Measurements from ENCODE around the gene TRIO.
A peak's percentile ranks its signal among the peaks of the same experiment; 100 is the strongest.

TRIO gene

GRCh38 chr5:14438195-14438606, 295.1 kb downstream of the TRIO start:
- no peak for DNase-seq (ENCODE audit: low read depth)

DNA sequence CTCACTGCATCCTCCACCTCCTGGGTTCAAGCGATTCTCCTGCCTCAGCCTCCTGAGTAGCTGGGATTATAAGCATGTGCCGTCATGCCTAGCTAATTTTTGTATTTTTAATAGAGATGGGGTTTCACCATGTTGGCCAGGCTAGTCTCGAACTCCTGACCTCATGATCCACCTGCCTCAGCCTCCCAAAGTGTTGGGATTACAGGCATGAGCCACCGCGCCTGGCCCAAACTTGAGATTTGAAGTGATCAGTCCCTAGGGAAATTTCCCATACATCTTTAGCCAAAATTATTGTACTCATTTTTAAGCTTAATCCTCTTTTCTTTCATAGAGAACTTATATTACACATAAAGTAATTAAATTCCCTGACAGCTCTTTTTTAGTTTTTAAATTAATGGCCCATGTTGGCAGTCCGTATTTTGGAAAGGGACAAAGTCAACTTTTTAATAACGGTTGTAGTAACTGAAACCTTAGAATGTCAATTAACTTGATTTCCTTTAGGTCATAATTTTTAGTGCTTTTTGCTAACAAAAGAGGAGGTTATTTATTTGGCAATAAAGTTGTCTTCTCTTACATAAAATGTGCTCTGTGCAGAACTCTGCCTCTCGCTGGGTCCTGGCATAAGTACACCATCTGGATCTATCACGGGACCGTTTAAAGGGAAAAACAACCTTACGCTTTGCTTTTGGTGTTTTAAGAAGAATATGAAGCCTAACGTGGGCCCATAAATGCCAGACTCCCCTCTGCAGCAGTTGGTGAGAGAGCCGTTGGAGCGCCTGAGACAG, 296.1 kb downstream of the TRIO start:
- peak; percentile 36 for DNase-seq (ENCODE audit: low read depth)

DNA sequence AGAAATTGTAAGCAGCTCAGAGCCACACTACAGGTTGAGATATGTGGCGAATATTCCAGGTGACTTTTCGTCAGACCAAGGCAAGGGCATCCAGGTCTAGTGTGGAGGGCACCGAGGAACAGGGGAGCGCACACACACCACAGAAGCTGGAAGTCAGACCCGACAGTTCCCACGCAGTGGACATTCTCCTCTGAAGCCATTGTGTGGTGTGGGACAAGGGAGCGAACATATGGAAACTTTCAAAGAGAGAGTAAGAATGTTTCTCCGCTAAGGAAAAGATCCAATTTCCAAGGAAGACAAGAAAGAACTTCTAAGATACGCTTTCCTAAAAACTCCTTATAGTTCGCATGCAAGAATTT, 297.1 kb downstream of the TRIO start:
- DNase-seq (ENCODE audit: low read depth), result no peak

DNA sequence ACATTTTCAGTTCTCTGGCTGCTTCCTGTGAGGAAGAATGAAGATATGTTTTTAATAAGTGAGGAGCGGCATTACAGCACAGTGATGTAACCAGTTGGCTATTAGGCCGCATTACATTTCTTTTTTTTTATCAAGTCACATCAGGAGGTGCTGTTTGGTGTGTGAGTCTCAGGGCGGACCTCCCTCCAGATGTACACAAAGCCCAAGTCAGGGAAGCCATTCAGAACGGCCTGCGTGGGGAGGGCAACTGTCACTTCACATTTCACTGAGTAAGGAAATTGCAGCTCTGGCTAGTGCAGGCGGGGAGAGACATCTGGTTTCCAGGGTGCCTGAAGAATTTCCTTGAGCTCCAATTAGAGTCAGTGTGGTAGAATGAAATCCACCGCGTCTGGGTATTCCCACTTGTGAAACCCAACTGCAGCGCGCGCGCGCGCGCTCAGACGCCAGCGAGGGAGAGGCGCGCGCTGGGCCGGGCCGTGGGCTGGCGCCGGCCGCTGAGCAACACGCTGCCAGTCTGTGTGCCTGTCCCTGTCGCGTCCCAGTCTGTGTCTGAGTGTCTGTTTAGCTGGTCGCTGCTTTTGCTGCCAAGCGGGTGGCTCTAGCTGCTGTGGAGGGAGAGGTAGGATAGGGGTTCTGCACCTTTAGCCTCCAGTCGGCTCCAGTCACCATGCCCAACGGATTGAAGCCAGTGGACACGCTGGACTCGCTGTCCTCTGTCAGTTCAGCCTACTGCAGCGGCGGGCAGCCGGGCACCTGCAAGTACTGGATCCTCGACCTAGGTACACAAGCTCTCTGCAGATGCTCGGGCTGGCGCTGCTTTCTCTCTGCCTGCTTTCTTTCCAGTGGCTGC, 297.7 kb downstream of the TRIO start:
- DNase-seq (ENCODE audit: low read depth), result peak; percentile 98

DNA sequence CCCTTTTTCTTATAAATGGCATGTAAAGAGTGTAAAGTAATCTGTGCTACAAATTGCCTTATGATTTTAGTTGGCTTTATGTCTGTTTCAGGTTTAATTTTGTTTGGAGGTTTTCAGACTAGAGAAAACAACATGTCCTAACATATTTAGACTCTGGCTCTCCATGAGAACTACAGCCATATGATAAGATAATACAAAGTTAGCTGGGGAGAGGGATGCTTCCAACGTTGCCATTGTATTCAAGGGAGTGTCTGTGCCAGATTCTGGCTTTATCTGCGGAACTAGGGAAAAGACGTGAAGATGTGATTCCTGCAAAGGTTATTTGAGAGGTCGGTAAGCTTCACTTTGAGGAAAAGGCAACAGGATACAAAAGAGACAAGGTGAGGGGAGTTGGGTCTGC, 298.5 kb downstream of the TRIO start:
- no peak for DNase-seq (ENCODE audit: low read depth)

DNA sequence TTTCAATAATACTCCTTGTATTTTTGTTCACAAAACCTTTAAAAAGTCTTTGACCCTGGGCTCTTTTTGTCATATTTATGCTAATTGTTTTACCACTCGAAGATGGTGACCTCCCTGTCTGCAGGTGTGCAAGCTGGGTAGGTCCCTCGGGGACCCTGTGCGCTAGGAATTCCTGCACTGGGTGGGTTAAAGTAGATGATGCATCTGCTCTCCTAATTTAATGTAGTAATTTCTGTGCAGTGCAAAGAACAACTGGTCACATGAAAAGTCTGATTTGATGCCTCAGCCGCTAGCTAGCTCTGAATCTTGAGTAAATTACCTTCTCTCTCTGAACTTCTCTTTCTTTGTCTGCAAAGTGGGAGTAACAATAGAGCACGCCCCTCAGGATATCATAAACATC, 299.4 kb downstream of the TRIO start:
- no peak for DNase-seq (ENCODE audit: low read depth)

GRCh38 chr5:14443671-14444093, 300.5 kb downstream of the TRIO start:
- peak; percentile 58 for DNase-seq (ENCODE audit: low read depth)

DNA sequence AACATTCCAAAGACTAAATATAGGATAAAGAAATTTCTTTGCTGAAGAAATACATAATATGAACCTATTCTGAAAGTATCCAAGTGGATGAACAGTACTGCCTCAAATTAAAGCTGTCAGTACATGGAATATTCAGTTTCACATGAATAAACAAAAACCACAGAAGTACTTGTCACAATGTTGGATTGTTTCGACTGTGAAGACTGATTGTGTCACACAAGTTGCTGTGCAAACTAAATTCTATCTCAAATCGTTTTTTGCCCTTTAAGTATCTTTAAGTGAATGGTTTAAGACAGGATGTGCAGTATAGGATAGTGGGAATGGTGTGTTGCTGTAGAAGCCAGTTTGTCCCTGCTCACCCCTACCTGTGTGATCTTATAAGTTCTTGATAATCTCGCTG, 301.0 kb downstream of the TRIO start:
- no peak for DNase-seq (ENCODE audit: low read depth)

DNA sequence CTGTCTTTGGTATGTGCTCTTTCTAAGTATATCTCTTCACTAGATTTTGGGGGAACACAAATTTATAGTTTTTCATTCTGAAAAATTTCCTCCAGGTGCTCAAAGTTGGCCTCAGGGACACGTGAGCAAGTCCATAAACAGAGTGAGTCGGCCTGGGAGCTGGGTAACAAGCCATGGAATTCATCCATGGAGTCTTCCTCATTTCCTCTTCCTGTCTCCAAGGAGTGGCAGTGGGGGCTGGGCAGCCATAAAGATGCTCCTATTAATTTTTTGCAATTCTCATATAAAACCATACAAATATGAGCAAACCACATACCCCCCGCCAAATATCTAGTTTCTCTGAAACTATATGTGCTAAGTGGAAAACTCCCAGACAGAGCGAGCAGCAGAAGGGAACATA, 301.9 kb downstream of the TRIO start:
- DNase-seq (ENCODE audit: low read depth), result peak; percentile 72

DNA sequence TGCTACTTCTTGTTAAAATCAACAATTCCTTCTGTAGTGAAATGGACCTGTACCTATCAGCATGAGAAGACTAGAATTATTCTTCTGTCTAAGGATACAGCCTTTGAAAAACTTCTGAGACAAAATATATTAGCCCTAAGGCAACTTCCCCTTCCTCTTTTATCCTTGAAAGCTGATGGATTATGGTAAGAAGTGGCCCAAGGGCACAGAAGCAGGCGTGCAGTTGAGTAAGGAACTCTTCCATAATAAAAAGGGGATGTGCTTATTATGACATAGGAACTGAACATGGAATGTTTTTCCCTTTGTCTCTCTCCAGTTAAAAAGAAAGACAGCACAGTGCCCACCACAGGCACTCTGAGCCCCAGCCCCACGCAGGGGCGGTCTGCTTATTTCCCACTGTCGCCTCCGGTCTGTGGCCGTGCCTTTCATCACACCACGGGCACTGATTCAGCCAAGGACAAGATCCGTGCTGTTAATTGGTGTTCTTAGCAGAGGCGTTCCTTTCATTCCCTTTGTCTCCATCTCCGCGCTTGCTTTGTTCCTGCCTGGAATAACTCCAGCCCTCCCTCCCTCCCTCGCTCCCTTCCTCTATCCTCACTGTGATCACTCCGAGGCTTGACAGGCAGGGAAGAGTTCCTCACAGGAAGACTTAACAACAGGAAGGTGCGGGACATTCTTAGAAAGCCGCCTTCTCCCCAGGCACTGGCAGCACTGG, 302.6 kb downstream of the TRIO start:
- peak; percentile 85 for DNase-seq (ENCODE audit: low read depth)

- DNase-seq (ENCODE audit: low read depth), result peak; percentile 60
Observed at GRCh38 chr5:14447958-14448911, 305.1 kb downstream of the TRIO start.

DNA sequence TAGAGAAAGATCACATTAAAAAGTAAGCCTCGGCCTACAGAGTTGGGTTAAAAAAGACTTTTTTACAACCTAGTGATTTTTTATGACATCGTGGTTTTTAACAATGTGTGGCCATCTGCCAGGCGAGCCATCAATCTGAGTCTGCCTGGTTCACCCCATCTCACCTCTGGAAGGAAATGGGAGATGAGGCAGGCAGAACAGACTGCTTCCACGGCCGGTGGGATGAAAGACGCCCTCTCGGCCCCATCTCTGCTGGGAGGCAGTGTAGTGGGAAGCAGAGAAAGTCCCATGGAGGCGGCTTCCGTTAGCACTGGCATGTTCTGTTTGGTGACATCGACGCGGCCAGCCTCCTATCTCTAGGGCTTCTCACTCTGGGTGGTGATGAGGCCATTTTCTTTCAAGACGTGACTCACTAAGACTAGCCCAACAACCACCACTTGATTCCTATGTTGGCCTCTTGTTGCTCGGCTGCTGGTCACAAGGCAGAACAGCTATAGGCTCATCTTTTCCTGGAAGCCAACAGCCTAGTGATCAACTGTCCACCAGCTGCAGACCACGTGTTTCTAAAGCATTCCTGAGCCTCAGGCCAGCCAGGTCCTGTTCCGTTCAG, 306.0 kb downstream of the TRIO start:
- peak; percentile 98 for DNase-seq (ENCODE audit: low read depth)

DNA sequence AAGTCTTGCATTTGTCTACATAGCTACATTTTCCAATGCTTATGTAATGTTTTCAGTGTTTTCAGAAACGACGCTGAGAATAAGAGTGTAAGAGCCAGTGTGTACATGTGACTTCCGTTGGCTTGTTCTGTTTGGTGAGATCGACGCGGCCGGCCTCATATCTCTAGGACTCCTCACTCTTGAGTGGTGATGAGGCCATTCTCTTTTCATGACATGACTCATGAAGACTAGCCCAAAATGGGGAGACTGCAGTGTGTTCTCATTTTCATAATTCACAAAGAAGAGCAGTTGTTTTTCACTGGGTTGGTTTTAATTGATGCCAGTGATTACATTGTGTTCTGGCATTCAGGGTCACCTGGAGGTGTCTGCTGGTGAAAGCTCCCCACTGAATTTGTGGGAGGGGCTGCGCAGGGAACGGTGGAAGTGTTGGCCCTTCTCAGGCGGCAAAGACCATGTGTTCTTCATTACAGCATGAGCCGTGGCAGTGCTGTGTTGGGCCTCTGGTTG, 306.9 kb downstream of the TRIO start:
- DNase-seq (ENCODE audit: low read depth), result peak; percentile 98

DNA sequence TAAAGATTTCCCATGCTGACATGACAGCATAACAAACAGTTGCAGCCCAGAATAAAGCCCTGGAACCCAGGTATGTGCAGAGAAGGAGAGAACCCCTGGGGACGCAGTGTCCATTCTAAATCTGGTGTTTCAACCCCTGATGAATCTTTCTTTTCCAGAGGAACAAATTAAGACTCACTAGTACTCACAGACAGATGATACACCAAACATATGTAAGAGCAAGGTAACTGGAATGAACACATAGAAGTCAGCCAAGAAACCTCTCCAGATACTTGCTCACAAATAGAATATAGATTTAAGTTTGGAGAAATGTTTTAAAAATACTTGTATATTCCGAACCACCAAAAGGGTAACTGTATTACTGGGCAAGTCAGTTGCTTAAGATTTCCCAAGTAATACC, 307.6 kb downstream of the TRIO start:
- no peak for DNase-seq (ENCODE audit: low read depth)

DNA sequence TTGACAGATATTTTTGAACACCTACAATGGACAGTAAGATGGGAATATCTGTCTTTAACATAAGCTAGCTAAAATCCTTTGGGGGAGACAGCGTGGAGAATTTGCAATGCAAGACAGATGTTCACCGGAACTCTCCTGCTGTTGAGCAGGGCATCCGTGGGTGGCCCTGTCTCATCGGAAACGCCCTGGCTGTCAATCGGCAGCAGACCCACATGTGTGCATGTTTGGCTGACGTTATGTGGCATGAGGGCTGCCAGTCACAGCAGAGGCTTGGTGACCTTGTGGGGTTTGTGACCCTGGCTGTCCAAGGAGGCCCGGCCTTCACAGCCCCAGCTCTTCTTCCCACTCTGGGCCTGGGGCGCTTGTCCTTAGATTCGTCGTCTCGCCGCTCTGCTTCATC, 308.7 kb downstream of the TRIO start:
- DNase-seq (ENCODE audit: low read depth), result no peak

GRCh38 chr5:14452685-14453454, 309.7 kb downstream of the TRIO start:
- DNase-seq (ENCODE audit: low read depth), result peak; percentile 84

DNA sequence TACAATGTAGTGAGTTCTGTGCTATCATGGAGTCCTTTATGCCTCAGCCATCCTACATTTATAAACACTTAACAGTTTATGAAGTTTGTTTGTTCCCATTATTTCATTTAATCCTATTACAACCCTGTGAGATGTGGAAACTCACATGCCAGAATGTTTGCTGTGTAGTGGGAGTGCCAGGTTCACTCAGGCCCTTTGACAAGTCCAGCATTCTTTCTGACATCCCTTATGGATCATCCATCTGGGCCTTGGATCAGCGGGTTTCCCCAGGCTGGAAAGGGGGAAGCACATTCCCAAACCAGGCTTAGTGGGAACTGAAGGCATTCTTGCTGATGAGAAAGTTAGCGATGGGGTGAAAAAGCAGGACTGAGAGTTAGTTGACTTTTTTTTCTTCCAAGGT, 310.3 kb downstream of the TRIO start:
- DNase-seq (ENCODE audit: low read depth), result peak; percentile 49

GRCh38 chr5:14455814-14456321, 312.7 kb downstream of the TRIO start:
- DNase-seq (ENCODE audit: low read depth), result no peak

DNA sequence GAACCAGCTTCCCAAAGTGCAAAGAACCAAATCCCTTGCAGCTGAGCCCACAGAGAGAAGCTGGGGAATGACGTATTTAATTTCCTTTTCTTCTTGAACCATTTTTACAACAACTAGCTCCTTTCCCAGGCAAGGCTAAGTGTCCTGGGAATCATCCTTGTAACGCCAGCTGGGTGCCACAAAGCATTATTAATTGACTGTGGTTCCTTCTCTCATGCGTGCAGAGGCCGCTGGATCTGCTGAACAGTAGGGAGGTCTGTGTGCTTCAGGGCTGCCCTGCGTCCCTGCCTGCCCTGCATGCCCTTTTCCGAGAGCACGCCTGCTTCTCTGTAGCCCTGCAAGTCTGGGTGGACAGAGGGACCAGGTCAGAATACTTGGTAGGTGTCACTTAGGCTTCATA, 314.3 kb downstream of the TRIO start:
- no peak for DNase-seq (ENCODE audit: low read depth)

GRCh38 chr5:14458414-14458813, 315.3 kb downstream of the TRIO start:
- no peak for DNase-seq (ENCODE audit: low read depth)

All from EH (cell line).